ENCODE data around the gene ZNF296. TPM values are rescaled to one million over a fixed set of nuclear protein-coding genes. Genes with fewer than 3 reads are reported as not detected.

ZNF296 gene
- total and polyA plus RNA-seq, 2 donors (not counting 3 experiments of a cell fraction or from before 2014, with no cell fraction given) = 0.35 to 1.8 TPM

DNA sequence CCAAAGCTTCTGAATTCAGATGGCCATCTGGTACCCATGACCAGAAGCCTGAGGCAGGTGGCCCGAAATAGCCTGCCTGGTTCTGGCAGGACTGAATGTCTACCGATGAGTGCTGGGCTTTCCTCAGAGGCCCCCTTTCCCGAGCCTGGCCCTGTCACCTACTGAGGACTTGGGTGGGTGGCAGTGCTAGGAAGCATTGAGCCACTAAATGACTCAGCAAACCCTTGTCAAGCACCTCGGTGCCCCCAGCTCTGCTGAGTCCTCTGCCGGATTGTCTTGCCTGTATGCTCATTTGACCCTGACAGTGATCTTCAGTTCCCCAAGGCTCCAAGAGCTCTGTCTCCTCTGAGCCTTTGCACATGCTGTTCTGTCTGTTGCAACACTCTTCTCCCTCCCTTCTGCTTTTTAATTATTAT lies 34.6 kb upstream of the ZNF296 start:
- Histone ChIP-seq H3K27me3 (ENCODE audit: control insufficient read depth in 2 of 2, insufficient read depth in 2 of 2, low read length in 2 of 2) (no peaks in the 10 kb centered on the region), H3K9me1 (replicated peaks; ENCODE audit: control insufficient read depth, extremely low read depth, insufficient read depth, low read length) (no peaks in the 10 kb centered on the region), H3K79me2 (ENCODE audit: control insufficient read depth, insufficient read depth, low read length) (peaks cover 64% of the 10 kb centered on the region), H3K27ac (ENCODE audit: insufficient read depth, low read depth, low read length) (no peak overlapping the region), H2AFZ (ENCODE audit: low read depth, low read length) (no peak overlapping the region), H3K4me2 (ENCODE audit: insufficient read depth, low read length) (no peak overlapping the region), H3K4me1 (ENCODE audit: control insufficient read depth, extremely low read depth, insufficient read depth, low read length) (no peaks in the 10 kb centered on the region), H3K9ac (replicated peaks; ENCODE audit: extremely low read depth, insufficient read depth, low read length) (no peak overlapping the region), H3K36me3 (ENCODE audit: control insufficient read depth in 2 of 2, extremely low read depth in 1 of 2, insufficient read depth in 2 of 2, low read length in 2 of 2) (no peaks in the 10 kb centered on the region), H4K20me1 (replicated peaks; ENCODE audit: control insufficient read depth, extremely low read depth, insufficient read depth, low read length) (no peaks in the 10 kb centered on the region), H3K9me3 (replicated peaks; ENCODE audit: control insufficient read depth, insufficient read depth, low read length) (no peaks in the 10 kb centered on the region), H3K4me3 (replicated peaks in 1 of 3; ENCODE audit: insufficient read depth in 1 of 3, low read depth in 1 of 3, low read length in 3 of 3) (no peak overlapping the region)
- intact Hi-C loops (cut with micrococcal nuclease) (no loop called here), dilution Hi-C loops (cut with MboI; ENCODE audit: extremely low pct_ligation_motif_present, low sequenced_read_pairs) (no loop called here)
- no peak for DNase-seq (ENCODE audit: low read depth, low spot score)
- BruUV-seq (replicated peaks) = no TSS peak
- ChIA-PET POLR2A (no interaction called here), CTCF (interaction anchor here (0.8 to 2.0 kb wide), 2 partner anchors 14 to 19 kb away, joined by 3 to 6 read pairs; no protein-coding TSS in a partner anchor)
- no peak for TF ChIP-seq MYC (IDR thresholded peaks at IDR 0.05; ENCODE audit: low read depth, low read length)
- TF ChIP-seq JUN (IDR thresholded peaks at IDR 0.05; ENCODE audit: borderline replicate concordance, insufficient read depth, insufficient read length, low read depth) = no peak
- no peak for TF ChIP-seq EZH2 (IDR thresholded peaks at IDR 0.05; ENCODE audit: borderline replicate concordance, low read depth, low read length, severe bottlenecking)
- TF ChIP-seq GATA2 (IDR thresholded peaks at IDR 0.05; ENCODE audit: insufficient read depth, insufficient read length, low read depth, low read length) = no peak
- TF ChIP-seq POLR2AphosphoS5 (IDR thresholded peaks at IDR 0.05; ENCODE audit: insufficient read depth, low read depth, low read length) = no peak
- TF ChIP-seq, protein P1, sequence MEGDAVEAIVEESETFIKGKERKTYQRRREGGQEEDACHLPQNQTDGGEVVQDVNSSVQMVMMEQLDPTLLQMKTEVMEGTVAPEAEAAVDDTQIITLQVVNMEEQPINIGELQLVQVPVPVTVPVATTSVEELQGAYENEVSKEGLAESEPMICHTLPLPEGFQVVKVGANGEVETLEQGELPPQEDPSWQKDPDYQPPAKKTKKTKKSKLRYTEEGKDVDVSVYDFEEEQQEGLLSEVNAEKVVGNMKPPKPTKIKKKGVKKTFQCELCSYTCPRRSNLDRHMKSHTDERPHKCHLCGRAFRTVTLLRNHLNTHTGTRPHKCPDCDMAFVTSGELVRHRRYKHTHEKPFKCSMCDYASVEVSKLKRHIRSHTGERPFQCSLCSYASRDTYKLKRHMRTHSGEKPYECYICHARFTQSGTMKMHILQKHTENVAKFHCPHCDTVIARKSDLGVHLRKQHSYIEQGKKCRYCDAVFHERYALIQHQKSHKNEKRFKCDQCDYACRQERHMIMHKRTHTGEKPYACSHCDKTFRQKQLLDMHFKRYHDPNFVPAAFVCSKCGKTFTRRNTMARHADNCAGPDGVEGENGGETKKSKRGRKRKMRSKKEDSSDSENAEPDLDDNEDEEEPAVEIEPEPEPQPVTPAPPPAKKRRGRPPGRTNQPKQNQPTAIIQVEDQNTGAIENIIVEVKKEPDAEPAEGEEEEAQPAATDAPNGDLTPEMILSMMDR (IDR thresholded peaks at IDR 0.05; ENCODE audit: extremely low read depth in 1 of 2, insufficient read depth in 1 of 2, low read depth in 1 of 2, low read length in 2 of 2) = no peak
- no peak for TF ChIP-seq FOS (IDR thresholded peaks at IDR 0.05; ENCODE audit: borderline replicate concordance, insufficient read depth, low read length)
- no peak for TF ChIP-seq MAX (IDR thresholded peaks at IDR 0.05; ENCODE audit: insufficient read depth, insufficient read length)
- no peak for TF ChIP-seq POLR2A (IDR thresholded peaks at IDR 0.05; ENCODE audit: low read depth, low read length)
- FAIRE-seq = no peak
